K562 (cell line): ENCODE results near the gene TCF4. TPM values are rescaled to one million over a fixed set of nuclear protein-coding genes. Genes with fewer than 3 reads are reported as not detected.
"Not testable (repeated sequence)": the region's sequence is repeated elsewhere in the genome, so short reads cannot be mapped to it uniquely, and the experiment has no call there.

Experiments used
- ATAC-seq: fragments of 200-7000 bp; cut with Tn5 transposase; 3 replicates; pipeline ENCODE4 v1.9.1; 2020; ENCODE audit warnings: moderate library complexity
- BruUV-seq: library from RNA; stranded (reverse); fragments of 400-500 nt; replicated peaks from 2 replicates; lab custom pipeline; 2021; lab: Mats Ljungman, UMichigan
- CTCF ChIA-PET: fragments of 300-600 bp; formaldehyde crosslinking; extraction: SDS; loops from one replicate; lab custom pipeline; 2021; ENCODE audit warnings: low intra/inter-chr PET ratio; lab: Yijun Ruan, JAX
- POLR2A ChIA-PET: fragments of 300-600, 350-650 bp; sonication (Branson Sonifier 250); formaldehyde crosslinking; extraction: SDS; loops from one replicate; lab custom pipeline; 2021; ENCODE audit warnings: antibody characterized with exemption, inconsistent platforms; lab: Yijun Ruan, JAX
- DNase-seq, 4 experiments: peaks; one replicate each; pipeline versions ENCODE4 v3.0.0 to v3.0.0-alpha.2; 2011 to 2018; ENCODE audit warnings: low spot score in 3 of 4, mixed read lengths in 3 of 4; ENCODE audit errors: extremely low read depth in 1 of 4
- FAIRE-seq: peaks from 2 replicates; lab custom pipeline; 2011; peaks lifted over from hg19 to GRCh38; lab: Jason Lieb, UNC
- H2AFZ ChIP-seq: 2 replicates; pipeline ENCODE4 v1.6.0; 2011; ENCODE audit warnings: low read depth, low read length, control low read depth, inconsistent platforms
- H3K27ac ChIP-seq: fragments of 200-600 bp; 3 replicates; pipeline ENCODE4 v1.8.0; 2011; ENCODE audit warnings: low read depth, mild to moderate bottlenecking, control low read depth, inconsistent platforms, low read length, moderate library complexity, mixed read lengths; ENCODE audit errors: extremely low read depth
- H3K27me3 ChIP-seq, 2 experiments: fragments of 300-600 bp in 1 of 2; 2 replicates in 1 of 2; 3 replicates in 1 of 2; pipeline versions ENCODE4 v1.6.0 to v1.8.0; 2011; ENCODE audit warnings: inconsistent platforms in 2 of 2, low read length in 2 of 2, mild to moderate bottlenecking in 1 of 2, mixed read lengths in 1 of 2, moderate library complexity in 1 of 2; ENCODE audit not compliant: control insufficient read depth in 2 of 2, insufficient read depth in 2 of 2
- H3K36me3 ChIP-seq: fragments of 300-600 bp; 3 replicates; pipeline ENCODE4 v1.8.0; 2011; ENCODE audit warnings: mild to moderate bottlenecking, low read length, inconsistent platforms; ENCODE audit not compliant: control insufficient read depth, insufficient read depth
- H3K4me1 ChIP-seq, 2 experiments: fragments of 200-600 bp in 1 of 2; replicated peaks in 1 of 2; 2 replicates in 1 of 2; 3 replicates in 1 of 2; pipeline versions ENCODE4 v1.5.1 to v1.8.0; 2011; ENCODE audit warnings: inconsistent platforms in 2 of 2, low read length in 2 of 2, mild to moderate bottlenecking in 1 of 2, mixed read lengths in 1 of 2, moderate library complexity in 1 of 2; ENCODE audit not compliant: control insufficient read depth in 2 of 2, insufficient read depth in 2 of 2
- H3K4me2 ChIP-seq: 2 replicates; pipeline ENCODE4 v1.6.1; 2011; ENCODE audit warnings: low read length, control low read depth, inconsistent platforms, mixed read lengths; ENCODE audit not compliant: insufficient read depth
- H3K4me3 ChIP-seq: fragments of 200-600 bp; sonication (generic), shearing (Covaris generic); 2 replicates; pipeline ENCODE4 v1.5.1; 2016; ENCODE audit warnings: control low read depth, inconsistent platforms
- H3K79me2 ChIP-seq: fragments of 200-600 bp; 3 replicates; pipeline ENCODE4 v1.8.0; 2011; ENCODE audit warnings: low read length, inconsistent platforms; ENCODE audit not compliant: control insufficient read depth, insufficient read depth
- H3K9ac ChIP-seq, 2 experiments: 2 replicates each; pipeline versions ENCODE4 v1.6.0 to v1.6.1; 2011; ENCODE audit warnings: low read depth in 2 of 2, low read length in 2 of 2, control low read depth in 1 of 2, inconsistent platforms in 1 of 2, mild to moderate bottlenecking in 1 of 2, mixed read lengths in 1 of 2; ENCODE audit not compliant: insufficient read depth in 1 of 2
- H3K9me1 ChIP-seq: one replicate; pipeline ENCODE4 v1.6.0; 2011; ENCODE audit warnings: inconsistent platforms, mild to moderate bottlenecking, low read length, moderate library complexity; ENCODE audit not compliant: control insufficient read depth, insufficient read depth
- H3K9me3 ChIP-seq: replicated peaks from 2 replicates; pipeline ENCODE4 v1.5.1; 2011; ENCODE audit warnings: low read depth, low read length, inconsistent platforms; ENCODE audit not compliant: control insufficient read depth, insufficient read depth
- H4K20me1 ChIP-seq: replicated peaks from 2 replicates; pipeline ENCODE4 v1.6.1; 2011; ENCODE audit warnings: low read length, inconsistent platforms, mixed read lengths; ENCODE audit not compliant: control insufficient read depth, insufficient read depth
- ARHGAP35 ChIP-seq: fragments of 450-650 bp; IDR thresholded peaks from 2 replicates; pipeline ENCODE4 v1.6.1; 2018; ENCODE audit not compliant: partially characterized antibody
- ETS2 ChIP-seq: IDR thresholded peaks from 2 replicates; pipeline ENCODE4 v1.6.1; 2016; ENCODE audit warnings: borderline replicate concordance, missing genetic modification characterization, mild to moderate bottlenecking, moderate library complexity, missing compliant biosample characterization; ENCODE audit not compliant: poor library complexity, severe bottlenecking
- MCM5 ChIP-seq: fragments of 450-650 bp; IDR thresholded peaks from 2 replicates; pipeline ENCODE4 v1.6.1; 2016; ENCODE audit warnings: low read depth
- RCOR1 ChIP-seq, 2 experiments: IDR thresholded peaks; 2 replicates each; pipeline ENCODE4 v1.6.1; 2012; ENCODE audit warnings: low read depth in 2 of 2, low read length in 2 of 2, borderline replicate concordance in 1 of 2, improper control_type of control experiment in 1 of 2
- ZNF23 ChIP-seq: fragments of 250-450 bp; sonication (Bioruptor Pico); IDR thresholded peaks from 2 replicates; pipeline ENCODE4 v1.4.0; 2020; ENCODE audit warnings: mild to moderate bottlenecking
- WGBS: fragments of 100-300 bp; shearing (Covaris generic); methylation state at CpG from one replicate; pipeline ENCODE4 v1.1.6; 2016; ENCODE audit warnings: low coverage, mixed read lengths; ENCODE audit not compliant: insufficient coverage; ENCODE audit errors: missing lambda C conversion rate; 5-methylcytosine and 5-hydroxymethylcytosine counted together
- in situ Hi-C: fragments of 300-500 bp; cut with MboI; formaldehyde crosslinking; loops from 4 replicates; pipeline ENCODE4 v1.15.0; 2018; ENCODE audit warnings: inconsistent platforms, mixed read lengths
- intact Hi-C: fragments of 100-400 bp; cut with micrococcal nuclease; formaldehyde crosslinking; loops from 2 replicates; pipeline ENCODE4 v1.14.2; 2022
- polyA plus RNA-seq, 8 experiments: library from polyadenylated mRNA; depleted of rRNA in 4 of 8; stranded (reverse) in 5 of 8; unstranded in 3 of 8; fragments of >200 nt; fragmentation: Nextera tagmentation in 2 of 8; fragmentation: Illumina TruSeq in 1 of 8; extraction: Ambion mirVana in 2 of 8; extraction: Trizol in 1 of 8; gene quantifications; 2 replicates each; pipeline versions ENCODE4 v1.2.1 to v1.2.3, GENCODE V29; 2011 to 2014; ENCODE audit warnings: inconsistent platforms in 1 of 8, missing spikeins in 1 of 8
- total RNA-seq, 7 experiments: library from RNA; depleted of rRNA in 6 of 7; stranded (reverse); fragments of >200 nt in 6 of 7; fragmentation: Illumina TruSeq in 2 of 7; extraction: Trizol in 2 of 7; gene quantifications; 2 replicates each; pipeline versions ENCODE4 v1.2.1 to v1.2.3, GENCODE V29; 2011 to 2021; ENCODE audit warnings: low replicate concordance in 1 of 7

TCF4 gene
- total and polyA plus RNA-seq, 9 of the 15 experiments (the other 6 are each of a cell fraction or from before 2014, with no cell fraction given) = 4.8 to 24.7 (median 15.2) TPM

- 86% methylated on average over 8 of the region's 8 CpGs for whole genome bisulfite sequencing
- FAIRE-seq, BruUV-seq, H3K36me3 ChIP-seq, H3K4me1 ChIP-seq, H4K20me1 ChIP-seq, H2AFZ ChIP-seq, POLR2A ChIA-PET, CTCF ChIA-PET, in situ Hi-C loops, H3K4me2 ChIP-seq, H3K79me2 ChIP-seq, H3K9ac ChIP-seq, DNase-seq, H3K27me3 ChIP-seq, H3K9me1 ChIP-seq, H3K27ac ChIP-seq, H3K4me3 ChIP-seq, H3K9me3 ChIP-seq, ATAC-seq: not testable (repeated sequence)
- intact Hi-C loops = loop anchor here (2.0 kb wide), 1 partner anchor 28 kb away; no protein-coding TSS in a partner anchor
These were observed 118.9 kb downstream of the TCF4 start for GRCh38 chr18:55469134-55469533.

DNA sequence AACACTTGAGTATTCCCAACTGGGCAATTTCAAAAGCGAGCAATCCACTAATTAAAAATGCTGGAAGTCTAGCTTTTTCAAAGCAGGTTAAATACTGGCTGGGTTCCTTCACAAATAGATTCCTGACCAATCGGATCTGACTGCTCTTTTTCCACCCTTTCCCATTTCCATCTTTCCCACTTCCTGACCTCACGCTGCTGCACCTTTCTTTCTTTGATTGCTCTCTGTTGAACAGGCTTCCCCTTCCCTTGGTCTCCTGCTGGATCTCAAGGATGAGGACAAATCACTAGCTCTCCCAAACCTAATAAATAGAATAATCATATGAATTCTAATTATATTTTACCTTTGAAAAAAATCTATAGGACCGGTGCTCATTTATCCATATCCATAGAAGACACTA is 121.2 kb downstream of the TCF4 start:
- H3K4me1 ChIP-seq = no peaks in the 10 kb centered on the region
- intact Hi-C loops = no loop called here
- no peak overlapping the region for H3K4me2 ChIP-seq
- no peak overlapping the region for H2AFZ ChIP-seq
- TF ChIP-seq ETS2 (no peak), ARHGAP35 (no peak), RCOR1 (IDR thresholded peaks at IDR 0.05; ENCODE audit: borderline replicate concordance in 1 of 2, low read depth in 2 of 2, low read length in 2 of 2) (no peak), MCM5 (no peak), ZNF23 (no peak)
- H3K79me2 ChIP-seq = no peaks in the 10 kb centered on the region
- no peak overlapping the region for H3K27ac ChIP-seq
- no peak overlapping the region for H3K4me3 ChIP-seq
- DNase-seq (no peak), FAIRE-seq (no peak), ATAC-seq (no peak)
- no peak overlapping the region for H3K9ac ChIP-seq
- no peaks in the 10 kb centered on the region for H3K9me3 ChIP-seq
- in situ Hi-C loops = no loop called here
- WGBS = 59% methylated on average over 4 of the region's 4 CpGs
- CTCF ChIA-PET = no interaction called here
- H3K9me1 ChIP-seq = no peaks in the 10 kb centered on the region
- no TSS peak for BruUV-seq
- POLR2A ChIA-PET = no interaction called here
- no peaks in the 10 kb centered on the region for H3K27me3 ChIP-seq
- H4K20me1 ChIP-seq = no peaks in the 10 kb centered on the region
- H3K36me3 ChIP-seq = no peaks in the 10 kb centered on the region
